ENCODE measurements around the gene C6orf47.

GRCh38 chr6:31621320-31621939 lies 39.1 kb downstream of the C6orf47 start:
- TF ChIP-seq TAF1 (IDR thresholded peaks at IDR 0.05; ENCODE audit: borderline replicate concordance, insufficient read depth, low read length) (no peak; the same call in 1 of the 2 replicates), POLR2AphosphoS5 (IDR thresholded peaks at IDR 0.05; ENCODE audit: low read depth, low read length) (no peak), SIN3A (IDR thresholded peaks at IDR 0.05; ENCODE audit: borderline replicate concordance, insufficient read depth, low read length) (no peak)

Data from PFSK-1 (cell line).